Measurements from ENCODE around the gene TREML4. TPM values are rescaled to one million over a fixed set of nuclear protein-coding genes. Genes with fewer than 3 reads are reported as not detected.

TREML4 gene
- total RNA-seq, 4 donors from 2014 or later, result not detected

- TF ChIP-seq CTCF (IDR thresholded peaks at IDR 0.05) (no peak), POLR2A (IDR thresholded peaks at IDR 0.05) (no peak)
- no peak overlapping the region for H3K4me3 ChIP-seq (replicated peaks in 1 of 3)
- no peak for DNase-seq
- H3K27ac ChIP-seq, result no peak overlapping the region
- no peaks in the 10 kb centered on the region for H3K36me3 ChIP-seq
- intact Hi-C loops (cut with DNase I), result no loop called here
- H3K9me3 ChIP-seq, result no peaks in the 10 kb centered on the region
- WGBS, 2 donors, result 73 to 84% methylated on average over 5 of the region's 5 CpGs
- no peaks in the 10 kb centered on the region for H3K27me3 ChIP-seq
- H3K4me1 ChIP-seq, result no peaks in the 10 kb centered on the region
Observed at GRCh38 chr6:41216616-41217015, 11.5 kb upstream of the TREML4 start.

- H3K27ac ChIP-seq, result no peak overlapping the region
- TF ChIP-seq POLR2A (IDR thresholded peaks at IDR 0.05), result no peak
- no peak for TF ChIP-seq CTCF (IDR thresholded peaks at IDR 0.05)
Observed at GRCh38 chr6:41222045-41222444, 6.1 kb upstream of the TREML4 start.

GRCh38 chr6:41222513-41222912, 5.6 kb upstream of the TREML4 start:
- DNase-seq, result no peak
- H3K4me3 ChIP-seq (replicated peaks in 1 of 3), result no peak overlapping the region
- H3K27ac ChIP-seq, result no peak overlapping the region
- H3K27me3 ChIP-seq, result no peaks in the 10 kb centered on the region
- H3K36me3 ChIP-seq, result no peaks in the 10 kb centered on the region
- no peaks in the 10 kb centered on the region for H3K9me3 ChIP-seq
- TF ChIP-seq CTCF (IDR thresholded peaks at IDR 0.05), result no peak
- TF ChIP-seq POLR2A (IDR thresholded peaks at IDR 0.05), result no peak
- WGBS, 2 donors, result 77 to 79% methylated on average over 4 to 5 of the region's 5 CpGs
- intact Hi-C loops (cut with DNase I), result no loop called here
- H3K4me1 ChIP-seq, result no peaks in the 10 kb centered on the region

More at GRCh38 chr6:41222045-41222444, 6.1 kb upstream of the TREML4 start:
- no peak for DNase-seq
- no peak overlapping the region for H3K4me3 ChIP-seq (replicated peaks in 1 of 3)
- 63 to 65% methylated on average over 4 of the region's 4 CpGs for WGBS, 2 donors
- H3K36me3 ChIP-seq, result no peaks in the 10 kb centered on the region
- intact Hi-C loops (cut with DNase I), result no loop called here
- H3K27me3 ChIP-seq, result no peaks in the 10 kb centered on the region
- H3K9me3 ChIP-seq, result no peaks in the 10 kb centered on the region
- H3K4me1 ChIP-seq, result no peaks in the 10 kb centered on the region

GRCh38 chr6:41224800-41225199, 3.3 kb upstream of the TREML4 start:
- TF ChIP-seq CTCF (IDR thresholded peaks at IDR 0.05) (no peak), POLR2A (IDR thresholded peaks at IDR 0.05) (no peak)
- no peak for DNase-seq
- no peak overlapping the region for H3K4me3 ChIP-seq (replicated peaks in 1 of 3)
- H3K27me3 ChIP-seq, result no peaks in the 10 kb centered on the region
- no peaks in the 10 kb centered on the region for H3K9me3 ChIP-seq
- no peaks in the 10 kb centered on the region for H3K4me1 ChIP-seq
- no peaks in the 10 kb centered on the region for H3K36me3 ChIP-seq
- 78 to 94% methylated on average over 1 of the region's 1 CpG for WGBS, 2 donors
- intact Hi-C loops (cut with DNase I), result no loop called here
- H3K27ac ChIP-seq, result no peak overlapping the region

GRCh38 chr6:41226752-41227151, 1.4 kb upstream of the TREML4 start:
- Histone ChIP-seq H3K27me3 (no peaks in the 10 kb centered on the region), H3K4me3 (replicated peaks in 1 of 3) (no peak overlapping the region), H3K27ac (no peak overlapping the region), H3K36me3 (no peaks in the 10 kb centered on the region), H3K9me3 (no peaks in the 10 kb centered on the region), H3K4me1 (no peaks in the 10 kb centered on the region)
- DNase-seq, result no peak
- TF ChIP-seq CTCF (IDR thresholded peaks at IDR 0.05) (no peak), POLR2A (IDR thresholded peaks at IDR 0.05) (no peak)
- 58 to 59% methylated on average over 3 of the region's 3 CpGs for WGBS, 2 donors
- intact Hi-C loops (cut with DNase I), result no loop called here

All from thyroid gland (tissue), 4 donors.